ENCODE results near the gene SRP14.
A peak's percentile ranks its signal among the peaks of the same experiment; 100 is the strongest.
"Not testable (repeated sequence)": the region's sequence is repeated elsewhere in the genome, so short reads cannot be mapped to it uniquely, and the experiment has no call there.

SRP14 gene

DNA sequence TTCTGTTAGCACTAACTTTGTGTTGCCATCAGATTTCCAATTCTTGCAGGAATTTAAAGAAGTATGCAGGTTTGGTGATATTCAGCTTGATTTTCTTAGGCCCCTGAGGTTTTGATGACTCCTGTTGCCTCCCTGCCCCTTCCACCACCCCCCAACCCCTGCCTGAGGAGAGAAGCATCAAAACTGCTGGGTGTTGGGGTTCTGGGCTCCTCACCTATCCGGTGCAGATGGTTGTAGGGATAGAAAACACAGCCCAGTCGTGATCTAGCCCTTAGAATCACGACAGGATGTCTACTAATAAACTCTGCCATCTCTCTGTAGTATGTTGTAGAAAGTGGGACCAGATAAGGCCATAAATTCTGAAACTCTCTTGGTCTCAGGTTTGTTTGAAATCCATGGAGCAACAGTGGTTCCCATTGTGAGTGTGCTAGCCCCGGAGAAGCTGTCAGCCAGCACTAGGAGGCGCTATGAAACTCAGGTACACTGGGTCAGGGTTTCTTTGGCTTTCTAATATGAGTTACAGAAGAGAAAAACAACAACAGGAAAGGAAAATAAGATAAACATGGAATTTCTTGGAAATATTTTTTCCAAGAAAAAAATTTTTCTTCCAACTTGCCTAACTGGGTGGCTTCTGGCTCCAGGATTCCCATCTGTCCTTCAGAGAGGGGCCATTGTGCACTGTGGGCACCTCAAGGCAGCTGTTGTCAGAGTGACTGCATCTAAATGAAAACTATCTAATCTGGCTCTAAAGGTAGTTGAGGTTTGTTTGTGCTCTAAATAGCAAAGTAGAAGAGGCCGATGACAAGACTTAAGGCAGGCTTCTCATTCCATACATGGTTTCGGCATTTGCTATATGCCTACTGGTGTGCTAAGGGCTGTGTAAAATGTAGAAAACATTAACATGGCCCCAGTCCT lies 8.7 kb downstream of the SRP14 start:
- DNase-seq (ENCODE audit: low spot score), result no peak

GRCh38 chr15:40028853-40029252 lies 10.1 kb downstream of the SRP14 start:
- DNase-seq (ENCODE audit: low spot score), result no peak

DNA sequence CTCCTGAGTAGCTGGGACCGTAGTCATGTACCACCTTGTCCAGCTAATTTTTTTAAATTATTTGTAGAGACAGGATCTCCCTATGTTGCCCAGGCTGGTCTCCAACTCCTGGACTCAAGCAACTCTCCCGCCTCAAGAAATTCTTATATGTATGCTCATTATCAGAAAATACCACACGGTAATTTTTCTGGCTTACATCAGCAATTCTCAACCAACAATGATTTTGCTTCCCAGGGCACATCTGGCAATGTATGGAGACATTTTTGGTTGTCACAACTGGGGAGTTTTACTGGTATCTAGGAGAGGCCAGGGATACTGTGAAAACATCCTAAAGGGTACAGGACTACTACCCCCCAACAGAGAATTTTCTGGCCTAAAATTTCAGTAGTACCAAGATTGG lies 10.8 kb downstream of the SRP14 start:
- DNase-seq (ENCODE audit: low spot score), result no peak

DNA sequence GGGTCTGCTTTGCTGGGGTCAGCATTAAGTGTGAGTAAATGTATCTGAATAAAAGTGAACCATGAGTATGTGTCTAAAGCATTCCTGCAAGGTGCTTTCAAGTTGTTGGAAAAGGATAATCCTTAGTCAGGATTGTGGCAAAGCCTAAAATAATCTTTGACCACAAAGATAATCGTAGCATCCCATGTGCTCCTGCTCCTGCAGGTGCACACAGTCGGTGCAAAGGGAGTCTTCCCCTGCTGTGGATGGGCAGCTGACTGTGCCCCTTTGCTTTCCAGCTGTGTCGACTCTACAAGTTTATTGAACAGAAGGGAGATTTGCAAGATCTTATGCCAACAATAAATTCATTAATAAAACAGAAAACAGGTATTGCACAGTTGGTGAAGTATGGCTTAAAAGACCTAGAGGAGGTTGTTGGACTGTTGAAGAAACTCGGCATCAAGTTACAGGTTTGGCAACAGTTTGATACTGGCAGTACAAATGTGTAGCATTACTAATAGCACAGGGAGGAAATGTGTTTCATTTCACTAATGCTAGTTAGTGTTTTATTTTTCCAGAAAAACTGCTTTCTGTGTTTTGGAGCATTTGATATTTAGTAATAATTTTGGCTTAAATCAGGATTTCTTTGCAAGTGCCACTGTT lies 22.6 kb downstream of the SRP14 start:
- no peak for DNase-seq (ENCODE audit: low spot score)

- no peak for DNase-seq (ENCODE audit: low spot score)
Observed at GRCh38 chr15:40014390-40014789, 24.6 kb downstream of the SRP14 start.

GRCh38 chr15:40013372-40013771 lies 25.6 kb downstream of the SRP14 start:
- DNase-seq (ENCODE audit: low spot score), result not testable (repeated sequence)

DNA sequence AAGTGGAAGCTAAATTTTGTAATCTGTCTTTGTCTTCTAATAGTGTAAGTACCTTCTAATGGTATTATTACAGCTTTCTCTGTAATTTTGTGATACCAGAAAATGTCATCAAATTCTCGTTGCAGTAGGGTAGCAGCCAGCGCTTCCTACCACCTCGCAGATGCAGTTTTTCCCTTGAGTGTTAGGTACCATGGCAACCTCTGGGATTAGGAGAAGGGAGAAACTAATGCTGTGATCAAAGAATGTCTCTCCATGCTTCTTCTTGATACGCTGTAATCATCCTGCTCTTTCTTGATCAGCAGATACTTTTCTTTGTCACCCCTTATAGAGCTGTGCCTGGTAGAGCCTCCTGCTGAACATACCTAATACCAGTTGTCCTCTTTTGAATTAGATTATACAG lies 27.7 kb downstream of the SRP14 start:
- DNase-seq (ENCODE audit: low spot score), result no peak

GRCh38 chr15:40010686-40011085 lies 28.3 kb downstream of the SRP14 start:
- peak; percentile 32 for DNase-seq (ENCODE audit: low spot score)

DNA sequence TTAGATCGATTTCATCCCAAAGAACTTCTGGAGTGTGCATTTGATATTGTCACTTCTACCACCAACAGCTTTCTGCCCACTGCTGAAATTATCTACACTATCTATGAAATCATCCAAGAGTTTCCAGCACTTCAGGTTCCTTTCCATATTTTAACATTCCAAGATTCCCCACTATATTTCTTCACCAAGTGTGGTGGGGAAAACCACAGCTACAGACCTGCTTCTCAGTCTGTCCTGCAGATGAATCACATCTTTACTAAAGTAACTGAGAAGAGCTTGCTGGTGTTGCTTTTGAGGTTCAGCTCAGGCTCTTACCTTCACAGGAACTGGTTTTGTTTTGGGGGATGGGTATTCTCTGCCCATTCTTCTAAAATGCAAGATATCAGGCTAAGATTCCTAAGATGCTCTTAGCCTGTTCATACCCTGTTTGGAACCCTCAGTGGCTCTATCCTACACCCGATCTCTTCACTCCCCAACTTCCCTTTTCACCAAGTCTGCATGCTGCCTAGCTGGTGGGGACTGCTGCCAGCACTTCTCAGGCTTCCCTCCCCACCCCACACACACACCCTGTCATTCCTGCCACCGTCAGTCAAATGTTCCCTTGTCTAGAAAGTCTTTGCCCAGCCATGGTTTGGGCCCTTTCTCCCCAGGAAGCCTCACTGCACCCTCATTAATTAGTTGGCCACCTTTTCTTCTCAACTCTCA lies 30.8 kb downstream of the SRP14 start:
- no peak for DNase-seq (ENCODE audit: low spot score)

DNA sequence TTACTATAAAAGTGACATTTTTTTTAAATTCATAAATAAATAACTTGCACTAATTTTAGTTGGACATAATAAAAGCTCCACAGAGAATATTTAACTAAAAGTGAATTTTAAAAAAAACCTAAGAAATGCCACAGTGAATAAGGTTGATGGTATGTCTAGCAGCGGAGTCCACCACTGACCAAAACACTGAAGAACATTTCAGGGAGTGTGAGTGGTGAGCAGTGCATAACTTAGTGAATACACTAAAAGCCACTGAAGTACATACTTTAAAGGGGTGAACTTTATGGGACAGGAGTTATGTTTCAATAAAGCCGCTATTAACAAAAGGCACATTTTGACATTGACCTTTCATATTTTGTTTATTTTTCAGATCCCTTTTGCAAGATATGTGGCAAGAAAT lies 32.3 kb downstream of the SRP14 start:
- peak; percentile 63 for DNase-seq (ENCODE audit: low spot score)

DNA sequence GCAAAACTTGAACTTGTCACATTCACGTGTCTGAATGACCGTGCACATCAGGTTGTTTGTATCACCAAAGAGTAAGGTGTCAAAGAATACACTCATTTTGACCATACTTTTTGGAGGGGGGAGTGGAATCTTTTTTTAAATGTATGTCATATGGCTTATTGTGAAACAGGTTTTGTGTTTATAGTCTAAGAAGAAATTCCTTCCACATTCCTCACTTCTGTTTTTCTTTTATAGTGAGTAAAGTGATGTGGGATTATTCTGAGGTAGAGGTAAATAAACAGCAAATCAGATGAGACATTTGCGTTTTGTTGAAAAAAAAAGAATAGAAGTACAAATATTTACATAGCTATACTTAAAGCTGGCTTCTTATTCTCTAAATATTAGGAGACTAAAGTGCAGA lies 33.0 kb downstream of the SRP14 start:
- DNase-seq (ENCODE audit: low spot score), result no peak

GRCh38 chr15:40003116-40003916 lies 35.7 kb downstream of the SRP14 start:
- DNase-seq (ENCODE audit: low spot score), result no peak

DNA sequence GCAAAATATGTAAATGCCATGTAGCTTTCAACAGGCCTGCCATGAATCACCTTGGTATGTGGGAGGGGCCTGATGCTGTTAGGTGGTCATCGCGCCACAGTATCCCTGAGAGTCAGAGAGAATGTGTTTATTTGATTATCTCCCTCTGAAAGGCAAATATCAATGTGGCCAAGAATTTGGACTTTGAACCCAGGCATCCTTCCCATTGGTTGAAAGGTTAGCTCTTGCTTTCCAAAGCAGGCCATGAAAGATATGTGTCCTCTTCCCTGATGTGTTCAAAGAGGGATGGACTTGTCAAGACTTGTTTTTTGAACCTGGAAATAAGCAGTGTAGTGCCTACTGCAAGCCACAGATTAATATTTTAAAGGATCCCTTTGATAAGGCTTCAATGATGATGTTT lies 36.7 kb downstream of the SRP14 start:
- DNase-seq (ENCODE audit: low spot score), result peak; percentile 25

DNA sequence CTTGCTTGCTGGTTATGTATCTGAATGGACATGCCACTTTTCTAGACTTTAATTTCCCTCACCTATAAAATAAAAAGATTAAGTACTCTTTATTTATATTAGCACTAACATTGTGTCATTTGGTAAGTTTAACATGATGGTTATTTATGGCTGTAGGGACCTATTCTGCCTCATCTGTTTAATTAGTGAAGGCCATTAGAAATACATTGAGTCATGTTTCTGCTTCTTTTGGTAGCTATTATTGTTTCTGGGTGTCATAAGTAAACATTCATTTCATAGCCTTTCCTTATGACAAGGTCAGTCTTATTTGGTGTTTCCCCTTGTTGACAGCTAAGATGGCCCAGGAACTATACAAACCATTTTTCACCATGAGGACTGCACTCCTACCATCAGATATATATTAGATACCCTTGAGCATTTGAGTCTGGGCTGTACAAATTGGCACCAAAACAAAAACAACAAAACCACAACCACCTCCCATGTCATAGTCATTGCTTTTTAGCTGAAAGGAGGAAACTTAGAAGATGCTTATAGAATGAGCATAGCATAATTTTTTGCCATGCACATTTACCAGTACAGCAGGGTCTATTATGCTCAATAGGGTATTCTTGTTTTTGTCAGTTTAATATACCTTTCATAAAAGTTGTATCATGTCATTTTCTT lies 39.3 kb downstream of the SRP14 start:
- no peak for DNase-seq (ENCODE audit: low spot score)

DNA sequence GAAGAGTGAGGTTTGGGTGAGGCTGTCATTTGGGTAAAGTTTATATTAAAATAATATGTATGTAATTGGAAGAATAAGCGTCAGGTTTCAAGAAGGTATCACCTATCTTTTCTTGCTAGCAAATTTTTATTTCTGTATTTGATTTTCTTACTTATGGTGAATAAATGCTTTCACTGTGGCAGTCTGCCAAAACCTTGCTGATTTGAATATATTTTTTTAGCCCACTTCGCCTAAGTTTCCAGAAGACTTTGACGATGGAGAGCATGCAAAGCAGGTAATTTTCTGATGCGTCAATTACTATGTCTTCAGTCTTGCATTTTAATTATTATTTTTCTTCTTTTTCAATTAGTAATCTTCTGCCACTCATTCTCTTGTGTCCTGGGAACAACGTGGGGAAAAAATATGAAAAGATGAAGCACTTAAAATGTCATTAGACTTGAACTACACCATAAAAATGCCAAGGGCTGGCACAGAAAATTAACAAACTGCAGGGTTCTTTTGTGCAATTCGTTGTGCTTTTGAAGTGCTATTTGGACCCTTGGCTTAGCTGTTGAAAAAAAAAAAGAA lies 40.4 kb downstream of the SRP14 start:
- no peak for DNase-seq (ENCODE audit: low spot score)

DNA sequence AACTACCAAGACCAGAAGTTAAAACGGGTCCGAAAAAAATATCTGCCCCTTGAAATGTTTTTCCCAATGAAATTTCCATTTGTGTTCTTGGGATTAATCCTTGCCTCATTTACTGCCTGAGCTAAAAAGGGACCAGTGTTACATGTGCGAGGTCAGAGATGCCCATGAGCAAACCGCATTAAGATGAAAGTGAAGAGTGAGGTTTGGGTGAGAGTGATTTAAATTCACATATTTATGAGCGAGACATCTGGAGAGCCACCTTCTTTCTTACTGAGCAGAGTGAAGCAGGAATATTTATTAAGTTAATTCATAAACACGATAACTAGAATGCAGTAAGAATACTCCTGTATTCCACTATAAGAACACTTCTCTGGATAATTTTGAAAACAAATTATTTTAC lies 41.3 kb downstream of the SRP14 start:
- DNase-seq (ENCODE audit: low spot score), result no peak

GRCh38 chr15:39997031-39997430 lies 42.0 kb downstream of the SRP14 start:
- no peak for DNase-seq (ENCODE audit: low spot score)

DNA sequence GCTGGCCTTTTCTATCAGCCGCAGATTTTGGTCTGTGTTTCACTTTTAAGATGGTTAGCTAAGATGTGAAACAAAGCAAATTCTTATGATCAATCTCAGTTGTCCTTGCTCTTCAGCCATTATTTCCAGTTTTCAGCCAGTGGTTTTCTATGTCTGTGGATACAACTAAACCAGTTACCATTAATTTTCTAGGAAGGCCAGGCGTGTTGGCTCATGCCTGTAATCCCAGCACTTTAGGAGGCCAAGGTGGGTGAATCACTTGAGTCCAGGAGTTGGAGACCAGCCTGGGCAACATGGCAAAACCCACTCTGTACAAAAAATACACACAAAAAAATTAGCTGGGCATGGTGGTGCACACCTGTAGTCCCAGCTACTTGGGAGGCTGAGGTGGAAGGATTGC lies 42.8 kb downstream of the SRP14 start:
- not testable (repeated sequence) for DNase-seq (ENCODE audit: low spot score)

GRCh38 chr15:39992953-39993352 lies 46.0 kb downstream of the SRP14 start:
- DNase-seq (ENCODE audit: low spot score), result not testable (repeated sequence)

GRCh38 chr15:39990706-39991105 lies 48.3 kb downstream of the SRP14 start:
- DNase-seq (ENCODE audit: low spot score), result no peak

DNA sequence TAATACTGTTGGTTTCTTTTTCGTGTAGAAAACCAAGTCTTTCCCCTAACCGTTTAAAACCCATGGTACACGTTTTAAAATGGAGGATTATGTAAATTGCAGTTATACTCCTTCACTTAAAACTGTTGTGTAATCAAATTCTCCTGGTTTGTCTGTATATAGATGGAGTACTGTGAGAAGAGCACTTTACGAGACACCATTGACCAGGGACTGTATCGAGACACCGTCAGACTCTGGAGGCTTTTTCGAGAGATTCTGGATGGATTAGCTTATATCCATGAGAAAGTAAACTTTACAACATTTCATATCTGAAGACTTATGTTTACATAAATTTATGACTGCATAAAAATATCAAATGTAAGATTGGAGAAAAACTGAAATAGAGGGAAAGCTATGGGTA lies 51.2 kb downstream of the SRP14 start:
- DNase-seq (ENCODE audit: low spot score), result no peak

All from AG08396 (cell line).